ENCODE results near the gene LILRA6. TPM values are rescaled to one million over a fixed set of nuclear protein-coding genes. Genes with fewer than 3 reads are reported as not detected.
"Not testable (repeated sequence)": the region's sequence is repeated elsewhere in the genome, so short reads cannot be mapped to it uniquely, and the experiment has no call there.

Gene LILRA6
- total RNA-seq, 2 donors from 2014 or later: 6.0 to 6.5 TPM

DNA sequence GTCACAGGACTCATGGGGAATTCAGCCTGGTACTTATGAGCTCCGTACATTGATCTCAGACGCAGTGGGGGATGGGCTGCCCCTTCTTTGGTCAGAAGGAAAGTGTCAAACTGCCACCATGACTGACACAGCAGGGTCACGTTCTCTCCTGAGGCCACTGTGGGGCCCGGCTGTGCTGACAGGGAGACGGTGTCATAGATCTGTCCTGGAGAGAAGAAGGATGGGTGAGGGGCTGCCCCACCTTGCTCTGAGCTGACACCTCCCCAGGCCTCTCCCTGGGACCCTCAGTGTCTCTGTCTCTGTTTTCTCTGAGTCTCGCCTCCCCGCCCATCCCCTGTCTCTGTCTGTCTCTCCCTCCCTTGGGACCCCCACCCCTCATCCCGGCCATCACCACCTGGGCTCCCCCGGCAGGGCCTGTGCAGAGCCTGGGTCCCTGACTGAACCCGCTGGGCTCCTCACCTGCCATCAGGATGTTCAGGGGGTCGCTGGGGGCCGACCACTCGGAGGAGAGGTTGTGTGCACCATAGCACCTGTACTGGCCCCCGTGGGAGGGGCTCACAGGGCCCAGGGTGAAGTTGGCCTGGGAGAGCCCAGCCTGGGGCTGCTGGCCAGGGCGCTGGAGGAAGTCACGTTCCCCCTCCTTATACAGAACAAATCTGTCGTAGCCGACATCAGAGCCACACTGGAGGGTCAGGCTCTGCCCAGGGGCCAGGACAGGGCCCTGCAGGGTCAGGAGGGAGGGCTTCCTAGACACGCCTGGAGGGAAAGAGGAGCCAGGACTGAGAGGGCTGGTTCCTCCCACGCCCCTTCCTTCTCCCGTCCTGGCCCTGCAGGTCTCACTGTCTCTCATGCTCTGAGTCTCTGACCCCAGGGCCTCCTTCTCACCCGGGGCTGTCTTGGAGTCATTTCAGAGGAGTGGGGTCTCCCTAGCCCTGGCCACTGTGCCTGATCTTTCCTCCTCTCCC, 1.9 kb downstream of the LILRA6 start:
- ATAC-seq; intact Hi-C loops (cut with DNase I); DNase-seq: not testable (repeated sequence)

DNA sequence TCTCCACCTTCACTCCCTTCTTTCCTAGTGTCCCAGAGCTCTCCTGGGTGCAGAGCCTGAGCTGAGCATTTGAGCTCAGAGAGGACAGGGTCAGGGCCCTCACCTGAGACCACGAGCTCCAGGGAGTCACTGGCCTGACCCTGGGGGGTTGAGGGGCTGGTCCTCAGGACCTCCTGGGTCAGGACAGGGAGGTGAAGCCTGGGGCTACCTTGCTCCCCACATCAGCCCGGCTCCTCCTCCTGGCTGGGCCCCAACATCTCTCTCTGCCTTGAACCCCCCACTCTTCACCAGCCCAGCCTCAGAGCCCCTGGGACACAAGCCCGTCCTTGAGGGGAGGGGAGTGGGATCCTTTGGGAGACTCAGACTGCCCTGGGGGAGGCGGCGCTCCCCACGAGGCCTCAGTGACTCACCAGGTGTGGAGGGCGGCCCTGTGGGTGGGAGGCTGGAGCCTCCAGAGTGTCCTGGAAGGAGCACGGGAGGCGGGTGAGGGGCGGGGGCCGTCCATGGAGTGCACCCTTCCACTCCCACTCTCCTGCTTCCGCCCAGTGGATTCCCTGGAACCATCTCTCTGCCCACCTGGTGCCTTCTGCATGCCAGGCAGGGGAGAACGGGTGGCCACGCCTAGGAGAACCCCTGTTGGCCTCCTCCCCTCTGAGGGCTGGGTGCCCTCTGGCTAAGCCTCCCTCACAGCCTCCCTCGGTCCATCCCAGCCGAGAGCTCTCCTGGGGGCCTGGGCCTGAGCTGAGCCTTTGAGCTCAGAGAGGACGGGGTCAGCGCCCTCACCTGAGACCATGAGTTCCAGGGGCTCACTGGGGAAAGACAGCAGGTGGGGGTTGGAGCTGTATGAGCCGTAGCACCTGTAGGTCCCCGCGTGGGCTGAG, 2.9 kb downstream of the LILRA6 start:
- intact Hi-C loops (cut with DNase I): loop anchor here in 1 of 2 donors (2.0 kb wide), 1 partner anchor 19 kb away; no protein-coding TSS in a partner anchor
- DNase-seq: not testable (repeated sequence)
- peak in 1 of 2 donors; percentile 25 for ATAC-seq

DNA sequence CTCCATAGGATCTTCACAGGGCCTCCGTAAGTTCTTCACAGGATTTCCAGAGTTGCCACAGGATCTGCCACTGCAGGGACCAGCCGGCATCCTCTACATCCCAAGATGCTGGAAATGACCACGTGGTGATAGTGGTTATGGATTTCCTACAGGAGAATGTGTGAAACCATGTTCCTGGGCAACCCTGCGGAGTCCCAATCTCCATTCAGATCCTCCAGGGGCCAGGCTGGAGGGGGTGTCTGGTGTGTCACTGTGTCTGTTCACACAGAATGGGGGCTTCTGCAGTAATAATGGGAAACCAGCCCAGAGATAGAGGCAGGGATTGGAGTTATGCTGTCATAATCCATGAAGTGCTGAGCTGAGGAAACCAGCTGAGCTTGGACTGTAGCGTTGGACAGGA, 8.6 kb downstream of the LILRA6 start:
- intact Hi-C loops (cut with DNase I): loop anchor here in 1 of 2 donors (5.0 kb wide), 1 partner anchor 67 kb away; no protein-coding TSS in a partner anchor
- ATAC-seq (no peak), DNase-seq (no peak)

DNA sequence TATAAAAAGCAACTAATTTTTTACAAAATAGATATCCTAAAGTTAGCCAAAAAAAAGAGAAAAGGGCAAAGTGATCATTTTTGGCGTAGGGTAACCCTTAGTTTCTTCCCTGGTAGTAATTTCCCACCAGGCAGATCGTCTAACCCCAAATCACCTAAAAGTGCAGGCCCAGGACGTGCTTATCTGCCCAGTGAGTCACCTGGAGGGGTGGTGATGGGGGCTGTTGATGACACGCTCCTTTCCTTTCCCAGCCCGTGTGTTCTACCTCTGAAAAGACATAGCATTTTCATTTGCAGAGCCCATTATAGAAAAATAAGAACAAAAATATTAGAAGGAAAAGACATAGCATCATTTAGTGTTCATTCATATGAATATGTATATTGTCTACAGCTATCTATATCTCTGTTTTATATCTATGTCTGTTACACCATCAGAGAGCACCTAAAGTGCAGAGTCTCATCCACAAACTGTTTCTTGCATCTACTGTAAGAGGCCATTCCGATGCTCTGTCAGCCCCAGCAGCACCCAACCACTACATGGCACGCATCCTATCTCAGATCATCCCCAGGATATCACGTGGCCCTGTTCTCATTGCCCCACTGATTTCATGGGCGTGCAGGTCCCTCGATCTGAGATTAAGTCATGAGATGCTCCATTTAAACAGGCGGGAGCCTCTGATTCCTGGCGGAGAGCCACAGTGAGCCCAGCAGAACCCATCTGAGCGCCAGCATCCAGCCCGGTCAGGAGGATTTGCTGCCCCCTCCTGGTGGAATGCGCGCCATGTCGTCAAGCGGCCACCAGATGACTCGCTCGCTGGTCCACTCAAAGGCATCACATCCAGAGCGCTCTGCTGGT, 11.3 kb downstream of the LILRA6 start:
- intact Hi-C loops (cut with DNase I): loop anchor here (1.0 to 5.0 kb wide), 2 partner anchors 63 to 64 kb away; no protein-coding TSS in a partner anchor
- DNase-seq (peak; percentile 93), ATAC-seq (peak; percentile 89 to 95)

DNA sequence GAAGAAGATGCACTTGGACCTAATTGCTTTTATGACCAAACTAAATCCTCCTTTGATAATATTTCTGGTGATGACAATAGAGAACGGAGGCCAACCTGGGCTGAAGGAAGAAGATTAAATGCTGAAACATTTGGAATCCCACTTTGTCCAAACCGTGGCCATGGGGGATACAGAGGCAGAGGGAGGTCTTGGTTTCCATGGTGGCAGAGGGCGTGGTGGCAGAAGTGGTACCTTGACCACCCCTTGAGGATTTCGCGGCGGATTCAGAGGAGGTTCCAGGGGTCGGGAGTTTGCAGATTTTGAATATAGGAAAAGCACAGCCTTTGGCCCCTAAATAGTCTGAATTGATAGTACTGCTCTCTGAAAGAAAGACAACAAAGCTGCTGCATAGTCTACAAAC, 12.6 kb downstream of the LILRA6 start:
- ATAC-seq: no peak
- intact Hi-C loops (cut with DNase I): loop anchor here in 1 of 2 donors (5.0 kb wide), 1 partner anchor 63 kb away; no protein-coding TSS in a partner anchor
- DNase-seq: no peak

DNA sequence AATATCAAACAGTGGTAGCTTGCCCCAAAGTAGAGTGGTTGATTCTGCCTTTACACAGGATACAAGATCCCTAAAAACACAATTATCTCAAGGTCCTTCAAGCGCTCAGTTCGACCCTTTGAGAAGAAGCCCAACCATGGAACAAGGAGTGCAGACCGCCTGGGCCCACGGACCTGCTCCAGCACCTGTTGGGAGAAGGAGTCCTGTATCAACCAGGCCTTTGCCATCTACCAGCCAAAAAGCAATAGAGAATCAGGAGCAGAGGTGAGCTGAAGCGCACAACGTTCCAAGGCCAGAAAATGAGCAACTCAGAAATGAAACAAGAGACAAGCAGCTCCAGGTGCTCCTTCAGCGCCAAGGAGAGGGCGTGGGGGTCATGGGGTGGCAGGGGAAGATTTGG, 13.4 kb downstream of the LILRA6 start:
- ATAC-seq: no peak
- intact Hi-C loops (cut with DNase I): no loop called here
- DNase-seq: no peak

DNA sequence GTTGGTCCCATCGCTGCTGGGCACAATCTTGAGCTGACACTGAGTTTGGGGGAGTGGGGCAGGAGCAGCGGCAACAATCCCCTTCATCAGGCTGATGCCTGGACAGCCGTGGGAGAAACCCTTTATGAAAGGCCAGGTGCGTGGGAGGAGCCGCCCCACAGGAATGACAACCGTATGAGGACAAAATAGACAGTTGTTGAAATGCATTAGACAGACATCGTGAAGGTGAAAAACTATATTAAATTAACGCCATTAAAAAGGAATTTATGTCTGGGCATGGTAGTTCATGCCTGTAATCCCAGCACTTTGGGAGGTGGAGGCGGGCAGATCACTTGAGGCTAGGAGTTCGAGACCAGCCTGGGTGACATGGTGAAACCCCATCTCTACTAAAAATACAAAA, 18.0 kb downstream of the LILRA6 start:
- intact Hi-C loops (cut with DNase I); ATAC-seq; DNase-seq: not testable (repeated sequence)

DNA sequence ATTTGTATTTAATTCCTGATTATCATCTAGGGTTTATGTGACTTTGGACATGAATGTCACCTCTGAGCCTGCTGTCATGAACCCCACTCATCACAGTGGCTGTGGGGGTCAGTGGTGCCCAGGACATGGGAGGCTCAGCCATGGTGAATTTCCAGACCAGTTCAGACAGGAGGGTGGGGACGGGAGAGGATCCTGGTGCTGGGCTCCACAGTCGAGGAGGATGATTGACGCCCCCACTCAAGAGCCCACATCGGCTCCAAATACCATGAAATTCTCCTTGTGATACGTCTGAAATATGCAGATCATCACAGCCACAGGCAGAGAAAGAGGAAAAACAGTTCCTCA, 18.7 kb downstream of the LILRA6 start:
- intact Hi-C loops (cut with DNase I); ATAC-seq; DNase-seq: not testable (repeated sequence)

DNA sequence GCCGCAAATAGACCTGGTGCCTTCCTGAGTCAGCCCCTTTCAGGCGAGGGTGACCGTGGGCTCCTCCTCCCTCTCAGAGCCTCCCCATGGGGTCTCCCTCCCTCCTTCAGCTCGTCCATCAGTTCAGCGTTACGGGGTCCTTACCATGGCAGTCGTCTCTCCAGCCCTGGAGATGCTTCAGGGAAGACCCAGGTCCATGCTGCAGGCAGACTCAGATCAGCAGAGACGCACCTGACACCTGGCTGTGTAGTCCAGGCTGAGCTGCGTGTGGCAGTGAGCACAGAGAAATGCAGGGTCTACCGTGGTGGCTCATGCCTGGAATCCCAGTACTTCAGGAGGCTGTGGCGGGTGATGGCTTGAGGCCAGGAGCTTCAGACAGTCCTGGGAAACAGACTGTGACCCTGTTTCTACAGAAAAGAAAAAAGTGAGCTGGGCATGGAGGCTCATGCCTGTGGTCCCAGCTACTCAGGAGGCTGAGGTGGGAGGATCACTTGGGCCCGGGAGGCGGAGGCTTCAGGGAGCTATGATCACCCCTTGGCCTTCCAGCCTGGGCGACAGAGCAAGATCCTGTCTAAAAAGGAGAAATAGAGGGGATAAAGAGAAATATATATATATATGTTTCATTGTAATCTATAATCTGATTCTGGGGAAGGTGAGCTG, 19.2 kb downstream of the LILRA6 start:
- DNase-seq; intact Hi-C loops (cut with DNase I): not testable (repeated sequence)

DNA sequence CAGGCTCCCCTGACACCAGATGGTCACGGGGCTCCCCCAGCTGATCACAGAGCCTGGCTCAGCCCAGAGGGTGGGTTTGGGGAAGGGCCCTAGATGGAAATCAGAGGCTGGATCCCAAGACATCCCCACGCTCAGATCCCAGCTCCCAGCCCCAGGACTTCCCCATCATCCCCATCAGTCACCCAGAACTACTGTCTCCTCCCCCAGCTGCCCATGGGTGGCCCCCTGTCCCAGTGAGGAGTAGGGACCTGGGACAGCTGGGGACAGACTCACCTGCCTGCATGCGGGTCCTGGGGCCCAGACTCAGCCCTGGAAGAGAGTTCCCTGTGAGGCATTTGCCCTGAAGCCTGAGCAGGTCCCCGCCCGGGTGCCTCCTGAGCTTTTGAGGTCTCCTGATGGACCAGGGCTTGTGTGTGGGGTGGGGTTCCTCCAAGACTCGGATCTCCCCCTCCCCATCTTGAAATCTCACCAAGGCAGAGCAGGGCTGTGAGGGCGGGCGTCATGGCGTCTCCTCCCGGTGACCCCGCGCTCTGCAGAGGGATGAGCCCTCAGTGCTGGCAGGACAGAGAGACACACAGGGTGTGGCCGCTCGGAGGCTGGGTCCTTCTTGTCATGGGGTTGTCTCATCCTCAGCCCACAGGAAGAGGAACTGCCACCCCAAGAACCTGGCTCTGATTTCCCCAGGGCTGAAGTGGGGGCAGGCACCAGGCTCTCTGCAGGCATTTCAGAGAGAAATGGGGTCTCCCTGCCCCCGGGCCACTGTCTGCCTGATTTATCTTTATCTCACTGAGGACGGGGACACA, 19.9 kb downstream of the LILRA6 start, which contains the start of gene LILRB3:
Gene LILRB3, minus strand, starts transcription at position 534 of the 803 bp plus-strand sequence. Its CDS starts 31 bp downstream, at position 503.
- peak; percentile 68 to 73 for ATAC-seq
- DNase-seq; intact Hi-C loops (cut with DNase I): not testable (repeated sequence)

More for the DNA sequence above, 19.2 kb downstream of the LILRA6 start:
- ATAC-seq: peak in 1 of 2 donors; percentile 15

DNA sequence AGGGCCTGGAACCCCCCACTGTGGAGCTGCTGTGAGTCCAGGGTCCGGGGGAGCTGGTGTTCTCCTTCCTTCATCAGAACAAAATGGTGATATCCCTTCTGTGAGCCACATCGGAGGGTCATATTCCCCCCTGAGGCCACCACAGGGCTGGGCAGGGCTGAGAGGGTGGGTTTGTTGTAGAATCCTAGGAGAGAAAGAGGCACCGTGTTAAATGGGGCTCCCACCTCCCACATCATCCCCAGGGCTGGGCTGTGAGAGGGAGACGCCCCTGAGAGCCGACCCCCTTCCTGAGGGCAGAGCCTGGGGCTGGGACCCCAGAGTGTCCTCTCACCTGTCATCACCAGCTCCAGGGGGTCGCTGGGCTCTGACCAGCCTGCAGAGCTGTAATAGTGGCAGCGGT, 20.6 kb downstream of the LILRA6 start:
- intact Hi-C loops (cut with DNase I): loop anchor here in 1 of 2 donors (2.0 kb wide), 1 partner anchor 17 kb away; no protein-coding TSS in a partner anchor
- ATAC-seq, DNase-seq: not testable (repeated sequence)

DNA sequence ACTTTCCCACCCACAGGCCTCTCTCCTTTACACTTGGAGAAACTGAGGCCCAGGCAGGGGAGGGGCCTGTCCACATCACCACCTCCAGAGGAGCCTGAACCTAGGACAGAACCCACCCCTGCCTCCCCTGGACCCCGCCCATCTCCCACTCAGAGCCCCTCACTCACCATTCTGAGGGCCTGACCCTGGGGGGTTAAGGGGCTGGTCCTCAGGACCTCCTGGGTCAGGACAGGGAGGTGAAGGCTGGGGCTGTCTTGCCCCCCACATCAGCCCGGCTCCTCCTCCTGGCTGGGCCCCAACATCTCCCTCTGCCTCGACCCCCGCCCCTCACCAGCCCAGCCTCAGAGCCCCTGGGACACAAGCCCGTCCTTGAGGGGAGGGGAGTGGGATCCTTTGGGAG, 22.9 kb downstream of the LILRA6 start:
- ATAC-seq, DNase-seq: not testable (repeated sequence)
- intact Hi-C loops (cut with DNase I): loop anchor here in 1 of 2 donors (2.0 kb wide), 1 partner anchor 19 kb away; no protein-coding TSS in a partner anchor

DNA sequence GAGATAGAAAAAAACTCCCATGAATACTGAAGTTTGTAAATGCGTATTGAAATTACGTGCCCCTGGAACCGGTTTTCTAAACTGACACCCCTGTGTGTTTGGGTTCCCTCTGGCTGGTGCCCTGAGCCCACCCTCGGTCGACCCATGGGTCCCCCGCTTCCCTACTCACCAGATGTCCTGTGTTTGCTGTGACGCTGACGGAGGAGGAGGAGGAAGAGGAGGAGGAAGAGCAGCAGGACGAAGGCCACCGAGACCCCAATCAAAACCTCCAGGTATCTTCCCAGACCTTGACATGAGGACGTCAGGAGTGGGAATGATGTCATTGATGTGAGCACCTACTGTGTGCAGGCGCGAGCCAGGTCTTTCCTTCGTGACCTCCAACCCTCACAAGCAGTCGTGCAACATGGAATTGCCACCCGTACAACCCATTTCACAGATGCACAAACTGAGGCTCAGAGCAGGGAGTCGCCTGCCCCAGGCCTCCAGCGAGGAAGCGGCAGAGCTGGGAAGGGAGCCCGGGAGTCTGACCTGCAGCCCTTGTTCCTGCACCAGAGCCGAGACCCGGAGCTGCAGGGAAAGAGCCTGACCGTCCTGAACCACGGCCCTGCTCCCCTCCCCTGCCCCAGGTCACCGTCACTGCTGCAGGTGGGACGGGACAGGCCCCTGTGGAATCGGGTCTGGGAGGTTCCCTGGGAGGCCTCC, 23.5 kb downstream of the LILRA6 start:
- DNase-seq: no peak

DNA sequence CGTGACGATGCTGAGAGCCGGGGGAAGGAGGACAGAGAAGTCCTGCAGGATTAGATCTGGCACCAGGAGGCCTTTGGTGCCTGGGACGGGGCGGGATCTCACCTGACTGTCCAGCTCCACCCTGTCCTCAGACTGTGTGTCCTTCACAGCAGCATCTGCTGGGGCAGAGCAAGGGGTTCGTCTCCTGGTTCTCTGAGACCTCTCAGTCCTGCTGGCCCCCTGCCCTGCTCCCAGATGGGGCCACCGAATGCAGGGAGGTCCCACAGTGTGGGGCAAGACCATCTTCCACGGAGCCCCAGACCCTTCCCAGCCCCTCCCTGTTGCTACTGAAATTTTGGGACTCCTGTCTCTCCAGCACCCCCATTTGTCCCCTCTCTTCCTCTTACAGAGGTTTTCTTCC, 24.3 kb downstream of the LILRA6 start:
- intact Hi-C loops (cut with DNase I): no loop called here
- DNase-seq: no peak
- ATAC-seq: no peak

More for the DNA sequence above, 23.5 kb downstream of the LILRA6 start:
- no peak for ATAC-seq
- intact Hi-C loops (cut with DNase I): no loop called here

DNA sequence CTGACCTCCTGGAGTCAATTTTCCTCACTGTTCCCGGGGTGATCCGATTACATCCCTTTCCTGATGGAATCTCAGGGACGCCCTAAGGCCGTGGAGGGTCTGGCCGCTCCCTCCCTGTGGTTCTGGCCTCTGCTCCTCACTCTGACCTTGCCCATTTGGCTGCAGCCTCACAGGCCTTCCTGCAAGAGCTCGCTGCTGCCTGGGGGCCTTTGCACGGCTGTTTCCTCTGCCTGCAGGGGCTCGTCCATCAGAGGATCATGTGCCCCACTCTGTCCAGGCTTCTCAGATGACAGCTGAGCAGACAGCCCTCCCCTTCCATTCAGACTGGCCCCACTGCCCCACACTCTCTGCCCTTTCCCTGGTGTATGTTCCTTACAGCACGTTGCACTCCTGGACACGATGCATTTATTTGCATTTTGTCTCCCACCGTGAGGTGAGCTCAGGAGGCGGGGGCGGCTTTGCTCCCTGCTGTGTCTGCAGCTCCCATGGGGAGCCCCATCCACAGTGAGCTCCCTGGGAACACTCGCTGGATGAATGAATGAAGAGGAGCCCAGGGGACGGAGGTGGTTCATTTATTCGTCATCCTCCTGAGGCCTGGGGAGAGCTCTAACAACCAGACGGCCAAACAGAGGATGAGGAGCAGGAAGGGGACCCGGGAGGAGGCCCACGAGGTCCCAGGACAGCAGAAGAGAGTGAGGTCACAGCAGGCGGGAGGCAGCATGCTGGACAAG, 24.9 kb downstream of the LILRA6 start:
- ATAC-seq; intact Hi-C loops (cut with DNase I): not testable (repeated sequence)

More for the DNA sequence above, 24.9 kb downstream of the LILRA6 start:
- DNase-seq: not testable (repeated sequence)

All from left cardiac atrium (tissue), 4 donors.